ENCODE measurements around the gene RPL4.

RPL4 gene

DNA sequence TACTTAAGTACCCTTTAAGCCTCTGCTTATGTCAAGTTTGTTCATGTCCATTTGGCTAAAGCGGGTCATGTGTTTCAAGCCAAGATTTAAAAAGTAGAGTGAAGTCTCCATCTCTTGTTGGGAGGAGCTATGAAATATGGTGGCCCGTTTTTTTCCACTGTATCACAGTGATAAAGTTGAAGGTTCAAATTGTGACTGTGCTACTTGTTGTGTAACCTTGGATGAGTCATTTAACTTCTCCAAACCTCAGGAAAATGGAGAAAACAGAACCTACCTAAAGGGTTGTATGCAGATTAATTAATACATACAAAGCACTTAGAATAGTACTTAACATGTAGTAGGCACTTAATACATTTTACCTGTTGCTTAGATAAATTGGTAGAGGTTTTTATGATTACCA is 50.5 kb downstream of the RPL4 start:
- no peak for DNase-seq (ENCODE audit: low spot score)

DNA sequence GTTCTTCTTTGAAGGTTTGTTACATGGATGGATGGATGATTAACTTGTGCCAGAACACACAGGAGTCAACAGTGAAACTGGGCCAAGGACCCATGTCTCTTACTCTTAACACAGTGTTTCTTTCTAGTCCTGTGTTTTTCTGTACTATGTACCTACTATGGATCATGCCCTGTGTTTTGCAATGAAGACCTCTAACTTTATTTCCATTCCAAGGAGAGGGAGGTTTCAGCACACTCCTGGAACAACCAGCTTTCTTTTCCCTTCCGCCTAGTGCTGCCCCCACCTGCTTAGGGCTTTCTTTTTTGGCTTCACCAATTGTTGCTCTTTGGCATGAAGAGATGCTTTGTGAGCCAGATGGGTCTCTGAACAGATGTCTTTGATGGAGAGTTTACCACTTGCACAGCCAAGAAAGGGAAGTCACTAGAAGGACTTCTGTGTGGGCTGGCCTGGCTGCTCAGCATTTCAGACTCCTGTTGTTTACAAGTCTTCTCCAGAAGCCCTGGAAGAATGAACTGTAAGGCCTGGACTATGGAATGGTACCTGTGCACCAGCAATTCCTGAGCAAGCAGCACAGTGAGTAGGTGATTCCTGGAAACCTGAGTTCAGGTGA is 51.6 kb downstream of the RPL4 start:
- no peak for DNase-seq (ENCODE audit: low spot score)

DNA sequence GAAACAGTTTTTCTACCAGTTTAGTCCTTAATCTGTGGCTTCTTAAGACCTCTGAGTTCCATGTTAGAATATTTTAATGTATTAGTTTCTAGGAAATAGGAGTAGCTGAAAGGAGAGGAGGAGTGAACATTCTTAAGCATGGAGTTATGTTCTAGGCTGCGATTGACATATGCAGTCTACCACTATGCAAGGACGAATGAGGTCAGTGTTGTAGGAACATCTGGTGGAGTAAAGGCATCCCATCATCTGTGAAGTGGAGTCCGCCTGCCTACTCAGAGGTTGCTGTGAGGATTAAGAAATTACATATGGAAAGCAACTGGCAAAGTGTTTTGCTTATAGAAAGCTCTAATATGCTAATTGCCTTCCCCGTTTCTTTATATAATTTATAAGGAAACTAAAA is 52.2 kb downstream of the RPL4 start:
- no peak for DNase-seq (ENCODE audit: low spot score)
